Nephron (organoid): ENCODE results near the gene OCA2.

ENCODE experiments used
- H3K27ac Mint-ChIP-seq, 3 experiments: 2 replicates each; pipeline ENCODE4 v1.8.0; 2020; ENCODE audit warnings: mixed read lengths in 3 of 3, mild to moderate bottlenecking in 2 of 3, moderate library complexity in 1 of 3
- H3K27me3 Mint-ChIP-seq: 2 replicates; pipeline ENCODE4 v1.8.0; 2021; ENCODE audit warnings: low read depth, mild to moderate bottlenecking, moderate library complexity, mixed read lengths
- H3K36me3 Mint-ChIP-seq: 2 replicates; pipeline ENCODE4 v1.8.0; 2020; ENCODE audit warnings: low read depth, mixed read lengths
- H3K4me1 Mint-ChIP-seq: 2 replicates; pipeline ENCODE4 v1.8.0; 2020; ENCODE audit warnings: mixed read lengths
- H3K4me3 Mint-ChIP-seq, 3 experiments: 2 replicates each; pipeline ENCODE4 v1.8.0; 2020; ENCODE audit warnings: mild to moderate bottlenecking in 3 of 3, mixed read lengths in 3 of 3, moderate library complexity in 2 of 3
- H3K9me3 Mint-ChIP-seq: 2 replicates; pipeline ENCODE4 v1.8.0; 2020; ENCODE audit warnings: mixed read lengths
- TF ChIP-seq, protein P1 (sequence below), 3 experiments: fragments of 200-600 bp; sonication (generic); IDR thresholded peaks; one replicate each; pipeline ENCODE4 v1.5.0; 2021; ENCODE audit warnings: antibody characterized with exemption in 3 of 3; ENCODE audit not compliant: unreplicated experiment in 3 of 3

The OCA2 gene

DNA sequence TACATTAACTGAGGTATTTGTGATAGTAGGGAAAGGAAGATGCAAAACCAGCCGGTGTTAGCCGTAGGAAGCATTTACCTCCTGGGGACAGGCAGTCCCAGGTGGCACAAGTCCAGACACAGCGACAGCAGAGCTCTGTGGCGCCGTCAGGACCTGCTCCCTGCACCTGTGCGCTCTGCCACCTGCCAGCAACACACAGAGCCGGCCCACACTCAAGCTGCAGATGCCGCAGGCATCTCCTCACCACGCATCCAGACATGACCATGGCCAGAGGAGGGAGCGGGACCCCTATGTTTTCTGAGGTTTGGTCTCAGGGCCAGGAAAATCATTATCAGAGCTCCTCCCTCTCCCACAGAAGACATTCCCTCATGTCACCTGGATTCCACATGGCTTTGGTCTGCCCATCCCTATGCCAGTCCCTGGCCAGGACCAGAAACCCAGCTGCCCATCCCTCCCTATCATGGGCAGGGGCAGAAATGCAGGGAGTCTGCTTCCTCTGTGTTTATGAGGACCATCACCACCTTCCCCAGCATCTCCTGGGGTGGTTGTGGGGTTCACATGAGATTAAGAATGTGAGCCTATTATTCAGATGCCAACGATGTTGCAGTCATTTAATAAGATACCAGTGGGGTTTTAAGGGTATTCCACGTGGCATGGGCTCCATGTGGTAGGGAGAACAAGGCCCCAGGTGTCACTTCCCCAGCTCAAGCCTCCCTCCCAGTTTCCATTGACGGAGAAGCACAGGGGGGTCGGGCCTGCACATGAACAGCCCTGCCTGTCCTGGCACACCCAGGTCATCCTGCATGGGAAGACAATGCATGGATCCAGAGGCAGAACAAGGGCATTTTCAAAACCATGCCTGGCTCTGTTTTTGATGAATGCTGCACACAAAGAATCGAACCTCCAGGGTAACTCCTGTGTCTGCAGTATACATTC is 251.1 kb downstream of the OCA2 start:
- H3K9me3 Mint-ChIP-seq, result peaks cover 2% of the 10 kb centered on the region
- TF ChIP-seq, protein P1, sequence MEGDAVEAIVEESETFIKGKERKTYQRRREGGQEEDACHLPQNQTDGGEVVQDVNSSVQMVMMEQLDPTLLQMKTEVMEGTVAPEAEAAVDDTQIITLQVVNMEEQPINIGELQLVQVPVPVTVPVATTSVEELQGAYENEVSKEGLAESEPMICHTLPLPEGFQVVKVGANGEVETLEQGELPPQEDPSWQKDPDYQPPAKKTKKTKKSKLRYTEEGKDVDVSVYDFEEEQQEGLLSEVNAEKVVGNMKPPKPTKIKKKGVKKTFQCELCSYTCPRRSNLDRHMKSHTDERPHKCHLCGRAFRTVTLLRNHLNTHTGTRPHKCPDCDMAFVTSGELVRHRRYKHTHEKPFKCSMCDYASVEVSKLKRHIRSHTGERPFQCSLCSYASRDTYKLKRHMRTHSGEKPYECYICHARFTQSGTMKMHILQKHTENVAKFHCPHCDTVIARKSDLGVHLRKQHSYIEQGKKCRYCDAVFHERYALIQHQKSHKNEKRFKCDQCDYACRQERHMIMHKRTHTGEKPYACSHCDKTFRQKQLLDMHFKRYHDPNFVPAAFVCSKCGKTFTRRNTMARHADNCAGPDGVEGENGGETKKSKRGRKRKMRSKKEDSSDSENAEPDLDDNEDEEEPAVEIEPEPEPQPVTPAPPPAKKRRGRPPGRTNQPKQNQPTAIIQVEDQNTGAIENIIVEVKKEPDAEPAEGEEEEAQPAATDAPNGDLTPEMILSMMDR (IDR thresholded peaks at IDR 0.05; ENCODE audit: unreplicated experiment in 3 of 3), result no peak
- no peaks in the 10 kb centered on the region for H3K36me3 Mint-ChIP-seq
- H3K27ac Mint-ChIP-seq, result no peak overlapping the region
- H3K4me3 Mint-ChIP-seq, result no peak overlapping the region
- H3K4me1 Mint-ChIP-seq, result no peaks in the 10 kb centered on the region
- H3K27me3 Mint-ChIP-seq, result no peaks in the 10 kb centered on the region

DNA sequence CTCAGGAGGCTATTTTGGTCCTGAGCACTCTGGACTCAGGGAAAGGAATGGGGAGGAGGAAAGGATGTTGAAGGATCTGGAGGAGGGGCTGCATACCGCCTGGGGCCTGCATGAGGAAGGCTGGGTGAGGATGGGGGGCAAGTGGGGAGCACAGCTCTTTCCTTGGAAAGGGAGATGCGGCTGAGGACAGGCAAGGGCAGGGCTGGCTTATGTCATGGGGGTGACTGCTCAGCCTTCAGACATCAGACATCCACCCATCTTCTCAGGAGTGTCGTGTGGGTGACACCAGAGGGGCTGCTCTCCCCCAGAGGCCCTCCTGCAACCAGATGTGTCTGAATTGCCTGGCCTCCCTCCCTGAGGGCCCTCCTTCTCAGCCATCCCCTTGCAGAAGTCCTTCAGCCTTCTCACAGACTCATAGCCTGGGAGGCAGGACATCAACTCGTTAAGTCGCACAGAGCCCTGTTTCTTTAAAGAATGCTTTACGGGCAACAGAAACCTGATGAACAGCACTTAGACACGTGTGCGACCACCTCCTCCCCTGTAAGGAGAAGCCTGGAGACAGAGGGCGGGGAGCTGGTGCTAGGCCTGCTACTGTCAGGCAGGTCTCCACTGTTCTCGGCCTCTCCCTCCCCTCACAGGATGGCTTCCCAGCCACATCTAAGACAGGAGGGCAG is 252.3 kb downstream of the OCA2 start:
- Mint-ChIP-seq H3K36me3 (no peaks in the 10 kb centered on the region), H3K27ac (no peak overlapping the region), H3K27me3 (no peaks in the 10 kb centered on the region), H3K4me1 (no peaks in the 10 kb centered on the region), H3K4me3 (no peak overlapping the region), H3K9me3 (peaks cover 2% of the 10 kb centered on the region)
- TF ChIP-seq, protein P1 (IDR thresholded peaks at IDR 0.05; ENCODE audit: unreplicated experiment in 3 of 3), result no peak

DNA sequence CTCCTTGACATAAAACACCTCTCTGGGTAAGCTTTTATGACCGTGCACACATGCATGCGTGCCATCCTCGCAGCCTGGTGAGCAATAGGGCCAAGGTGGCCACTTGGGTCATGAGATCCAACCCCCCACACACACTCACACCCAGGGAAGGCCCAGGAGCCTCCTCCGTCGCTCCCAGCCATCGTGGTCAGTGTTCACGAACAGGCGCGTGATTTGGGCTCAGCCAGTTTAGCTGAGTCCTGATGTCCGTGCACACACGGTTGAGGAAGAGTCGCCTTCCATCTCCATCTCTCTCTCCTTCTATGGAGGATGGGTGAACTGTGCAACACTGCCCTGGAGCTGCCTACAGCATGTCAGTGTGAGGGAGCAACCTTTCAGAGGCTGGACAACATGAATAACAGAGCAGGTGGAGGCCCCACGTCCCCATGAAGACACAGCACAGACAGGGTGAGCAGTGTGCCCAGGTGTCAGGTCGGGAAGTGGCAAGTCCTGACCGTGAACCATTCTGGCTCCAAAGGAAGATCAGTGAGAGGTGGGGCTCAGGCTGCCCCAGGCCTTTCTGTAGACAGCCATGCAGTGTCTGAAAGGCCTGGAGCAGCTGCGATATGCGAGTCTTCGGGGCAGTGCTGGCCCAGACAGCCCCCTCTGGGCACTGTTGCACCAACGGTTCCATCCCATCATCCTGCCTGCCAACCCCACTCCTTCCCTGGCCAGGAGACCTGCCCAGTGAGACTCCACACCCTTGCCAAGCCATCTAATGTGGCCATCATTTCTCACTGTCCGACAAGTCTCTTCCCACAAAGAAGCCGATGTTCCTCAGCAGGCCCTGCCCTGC is 253.4 kb downstream of the OCA2 start:
- Mint-ChIP-seq H3K36me3 (no peaks in the 10 kb centered on the region), H3K9me3 (no peaks in the 10 kb centered on the region), H3K4me1 (no peaks in the 10 kb centered on the region), H3K27me3 (no peaks in the 10 kb centered on the region), H3K4me3 (no peak overlapping the region), H3K27ac (no peak overlapping the region)
- TF ChIP-seq, protein P1 (IDR thresholded peaks at IDR 0.05; ENCODE audit: unreplicated experiment in 3 of 3), result no peak

DNA sequence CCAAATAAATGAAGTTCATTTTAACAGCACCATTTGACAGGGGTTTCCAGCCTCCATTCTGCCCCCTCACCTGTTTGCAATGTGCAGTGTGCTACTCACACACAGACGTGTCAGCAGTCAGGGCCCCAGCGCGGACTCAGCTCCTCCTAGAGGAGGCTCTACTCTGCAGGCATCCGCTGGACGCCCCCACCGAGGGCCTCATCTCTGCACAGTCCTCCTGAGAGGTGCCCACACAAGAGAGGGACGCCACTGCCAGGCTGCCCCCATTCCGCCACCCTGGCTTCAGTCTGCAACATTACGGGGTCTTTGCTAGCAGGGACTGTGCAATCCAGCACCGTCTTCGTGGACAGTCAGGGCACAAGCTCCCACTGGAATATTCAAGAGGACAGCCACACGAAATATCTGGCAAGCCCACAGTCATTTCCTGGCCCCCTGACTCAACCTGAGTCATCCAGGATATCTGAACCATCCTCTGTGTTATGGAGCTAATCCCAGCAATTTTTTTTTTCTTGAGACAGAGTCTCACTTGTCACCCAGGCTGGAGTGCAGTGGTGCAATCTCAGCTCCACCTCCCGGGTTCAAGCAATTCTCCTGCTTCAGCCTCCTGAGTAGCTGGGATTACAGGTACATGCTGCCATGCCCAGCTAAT is 255.0 kb downstream of the OCA2 start:
- no peak overlapping the region for H3K27ac Mint-ChIP-seq
- no peaks in the 10 kb centered on the region for H3K9me3 Mint-ChIP-seq
- no peaks in the 10 kb centered on the region for H3K4me1 Mint-ChIP-seq
- no peaks in the 10 kb centered on the region for H3K36me3 Mint-ChIP-seq
- no peak overlapping the region for H3K4me3 Mint-ChIP-seq
- TF ChIP-seq, protein P1 (IDR thresholded peaks at IDR 0.05; ENCODE audit: unreplicated experiment in 3 of 3), result no peak
- H3K27me3 Mint-ChIP-seq, result no peaks in the 10 kb centered on the region

DNA sequence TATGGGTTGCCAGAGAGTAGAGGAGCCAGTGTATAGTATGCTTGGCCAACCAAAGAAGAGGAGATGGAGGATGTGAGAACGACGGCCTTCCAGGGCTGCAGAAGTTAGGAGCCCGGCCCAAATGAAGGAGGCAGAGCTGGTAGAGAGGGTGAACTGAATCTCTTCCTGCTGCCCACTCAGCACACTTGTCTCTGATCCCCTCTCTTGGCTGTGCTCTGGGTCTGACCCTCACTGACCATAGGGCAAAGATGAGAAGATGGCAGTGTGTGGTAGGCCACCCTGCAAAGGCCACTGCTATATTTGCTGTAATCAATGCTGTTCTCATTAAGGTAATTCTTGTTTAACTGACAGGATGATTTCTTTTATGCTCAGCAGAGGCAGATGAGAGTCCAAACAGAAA is 256.0 kb downstream of the OCA2 start:
- H3K9me3 Mint-ChIP-seq, result no peaks in the 10 kb centered on the region
- no peak overlapping the region for H3K27ac Mint-ChIP-seq
- TF ChIP-seq, protein P1 (IDR thresholded peaks at IDR 0.05; ENCODE audit: unreplicated experiment in 3 of 3), result no peak
- H3K4me3 Mint-ChIP-seq, result no peak overlapping the region
- H3K36me3 Mint-ChIP-seq, result no peaks in the 10 kb centered on the region
- no peaks in the 10 kb centered on the region for H3K27me3 Mint-ChIP-seq
- peaks cover under 1% of the 10 kb centered on the region for H3K4me1 Mint-ChIP-seq
